Hematopoietic multipotent progenitor cell treated with erythropoietin and hydrocortisone succinate and interleukin-3 and kit ligand, for 17 days (in vitro differentiated cells): ENCODE data around the gene MYBL2.
"Not testable (repeated sequence)": the region's sequence is repeated elsewhere in the genome, so short reads cannot be mapped to it uniquely, and the experiment has no call there.

Experiments
- DNase-seq: peaks from one replicate; pipeline ENCODE4 v3.0.0-alpha.2; 2015; ENCODE audit warnings: low spot score

MYBL2 gene

DNA sequence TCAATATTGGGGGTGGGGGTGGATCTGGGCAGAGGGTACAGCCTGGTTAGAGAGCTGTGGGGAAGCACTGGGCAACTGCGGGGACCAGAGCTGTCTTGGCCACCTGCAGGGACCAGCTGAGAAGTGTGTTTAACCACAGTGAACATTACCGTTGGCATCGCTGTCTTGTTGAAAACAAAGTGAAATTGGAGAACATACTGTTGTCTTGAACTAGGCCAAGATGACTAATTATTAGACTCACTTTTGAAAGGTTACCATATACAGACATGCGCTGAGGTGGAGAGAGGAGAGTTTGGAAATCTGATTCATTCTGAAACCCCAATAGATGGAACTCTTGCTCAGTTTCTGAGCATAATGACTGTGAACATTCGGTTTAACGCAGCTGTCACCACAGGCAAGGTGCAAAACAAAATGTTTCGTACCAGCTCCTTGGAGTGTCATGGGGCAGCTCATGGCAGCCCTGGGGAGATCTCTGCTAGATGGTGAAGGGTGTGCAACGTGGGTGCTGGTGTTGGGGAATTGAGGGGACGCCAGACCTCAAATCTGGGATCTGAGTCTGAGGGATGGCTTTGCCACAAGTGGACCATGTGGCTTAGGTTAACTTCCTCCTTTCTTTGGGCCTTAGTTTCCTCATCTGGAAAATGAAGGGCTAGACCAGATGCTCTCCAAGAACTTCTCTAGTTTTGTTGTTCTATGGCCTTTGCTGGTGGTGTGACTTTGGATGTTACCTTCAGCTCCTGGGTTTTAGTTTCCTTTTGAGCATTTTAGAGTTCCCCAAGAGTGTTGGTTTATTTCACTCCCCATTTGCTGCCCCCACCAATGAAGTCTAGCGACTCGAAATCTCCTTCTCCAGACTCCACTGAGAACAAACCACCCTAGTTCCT lies 84.5 kb downstream of the MYBL2 start:
- no peak for DNase-seq

- no peak for DNase-seq
These were observed 85.1 kb downstream of the MYBL2 start for GRCh38 chr20:43752051-43752360.

- no peak for DNase-seq
These were observed 85.8 kb downstream of the MYBL2 start for GRCh38 chr20:43752561-43753301.

DNA sequence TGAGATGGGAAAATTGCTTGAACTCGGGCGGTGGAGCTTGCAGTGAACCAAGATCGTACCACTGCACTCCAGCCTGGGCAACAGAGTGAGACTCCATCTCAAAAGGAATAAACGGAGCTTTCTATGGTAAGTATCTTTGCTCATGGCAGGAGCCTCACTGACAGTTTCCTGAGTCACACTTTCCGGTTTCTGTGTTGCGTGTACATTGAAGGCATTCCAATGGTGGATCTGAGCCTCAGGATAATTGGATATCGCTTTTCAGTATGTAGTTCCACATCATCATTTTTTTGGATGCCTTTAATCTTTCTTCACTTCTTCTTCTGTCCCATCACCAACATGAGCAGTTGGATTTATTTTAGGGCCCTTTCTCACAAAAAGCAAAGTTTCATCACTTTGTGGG lies 88.5 kb downstream of the MYBL2 start:
- no peak for DNase-seq

DNA sequence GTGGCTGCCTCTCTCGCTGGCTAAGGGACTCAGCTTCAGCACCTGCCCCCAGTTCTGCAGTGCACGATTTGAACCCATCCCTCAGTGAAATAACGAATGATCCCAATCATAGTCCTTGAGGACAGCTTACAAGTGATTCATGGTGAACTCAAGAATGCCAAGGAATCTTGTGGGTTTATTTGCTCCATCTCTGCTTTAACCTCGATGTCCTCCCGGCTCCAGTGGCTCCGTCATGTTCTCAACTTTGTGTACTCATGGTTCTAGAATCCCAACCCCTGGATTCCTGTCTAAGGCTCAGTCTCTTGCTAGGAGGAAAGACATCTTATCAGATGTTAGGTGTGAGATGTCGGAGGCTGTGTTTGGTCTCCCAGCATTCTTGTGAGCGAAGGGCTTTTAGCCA lies 88.9 kb downstream of the MYBL2 start:
- DNase-seq = no peak

- DNase-seq = not testable (repeated sequence)
These were observed 91.0 kb downstream of the MYBL2 start for GRCh38 chr20:43757888-43758287.

- DNase-seq = no peak
These were observed 94.7 kb downstream of the MYBL2 start for GRCh38 chr20:43761386-43762340.

DNA sequence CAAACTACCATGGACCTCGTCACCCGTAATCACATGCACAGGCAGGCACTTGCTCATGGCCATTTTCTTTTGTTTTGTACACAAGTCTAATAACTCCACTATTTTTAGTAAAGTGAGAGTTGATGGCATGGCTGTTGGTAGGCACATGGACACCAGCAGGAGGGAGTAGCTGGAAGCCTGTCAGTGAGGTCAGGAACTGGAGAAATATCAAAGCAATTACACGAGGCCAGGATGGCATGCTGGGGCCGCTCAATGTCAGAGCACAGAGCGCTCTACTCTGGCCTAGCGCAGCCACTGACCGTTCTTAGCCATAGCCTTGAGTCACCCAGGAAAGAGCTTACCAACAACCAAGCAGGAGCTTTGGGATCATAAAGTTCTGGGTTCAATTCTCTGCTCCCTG lies 96.0 kb downstream of the MYBL2 start:
- DNase-seq = no peak

- DNase-seq = no peak
These were observed 99.0 kb downstream of the MYBL2 start for GRCh38 chr20:43765916-43766315.
